ENCODE data around the gene KIF26A.

DNA sequence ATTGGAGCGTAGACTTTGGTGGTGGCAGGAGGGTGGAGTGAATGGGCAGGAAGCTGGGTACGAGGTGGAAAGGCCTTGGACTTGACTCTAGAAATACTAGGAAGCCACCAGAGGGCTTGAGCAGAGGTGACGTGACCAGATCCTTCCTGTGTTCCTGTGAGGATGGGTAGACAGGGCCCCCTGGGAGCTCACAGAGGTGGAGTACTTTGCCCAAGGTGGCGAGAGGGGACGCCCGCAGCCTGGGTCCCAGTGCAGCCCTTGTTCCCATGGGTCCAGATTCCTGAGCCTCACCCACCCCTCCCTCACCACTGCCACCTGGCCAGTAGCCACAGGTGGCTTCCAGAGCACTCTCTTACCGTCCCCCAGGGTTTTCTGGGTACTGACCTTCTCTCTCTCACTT lies 89.8 kb downstream of the KIF26A start:
- TF ChIP-seq, protein P1, sequence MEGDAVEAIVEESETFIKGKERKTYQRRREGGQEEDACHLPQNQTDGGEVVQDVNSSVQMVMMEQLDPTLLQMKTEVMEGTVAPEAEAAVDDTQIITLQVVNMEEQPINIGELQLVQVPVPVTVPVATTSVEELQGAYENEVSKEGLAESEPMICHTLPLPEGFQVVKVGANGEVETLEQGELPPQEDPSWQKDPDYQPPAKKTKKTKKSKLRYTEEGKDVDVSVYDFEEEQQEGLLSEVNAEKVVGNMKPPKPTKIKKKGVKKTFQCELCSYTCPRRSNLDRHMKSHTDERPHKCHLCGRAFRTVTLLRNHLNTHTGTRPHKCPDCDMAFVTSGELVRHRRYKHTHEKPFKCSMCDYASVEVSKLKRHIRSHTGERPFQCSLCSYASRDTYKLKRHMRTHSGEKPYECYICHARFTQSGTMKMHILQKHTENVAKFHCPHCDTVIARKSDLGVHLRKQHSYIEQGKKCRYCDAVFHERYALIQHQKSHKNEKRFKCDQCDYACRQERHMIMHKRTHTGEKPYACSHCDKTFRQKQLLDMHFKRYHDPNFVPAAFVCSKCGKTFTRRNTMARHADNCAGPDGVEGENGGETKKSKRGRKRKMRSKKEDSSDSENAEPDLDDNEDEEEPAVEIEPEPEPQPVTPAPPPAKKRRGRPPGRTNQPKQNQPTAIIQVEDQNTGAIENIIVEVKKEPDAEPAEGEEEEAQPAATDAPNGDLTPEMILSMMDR (IDR thresholded peaks at IDR 0.05), result no peak
- TF ChIP-seq POLR2A (IDR thresholded peaks at IDR 0.05), result no peak
